HepG2 (cell line): ENCODE data around the gene PDK1. TPM values are rescaled to one million over a fixed set of nuclear protein-coding genes. Genes with fewer than 3 reads are reported as not detected.
A peak's percentile ranks its signal among the peaks of the same experiment; 100 is the strongest.

ENCODE experiments used
- ARNTL ChIP-seq: sonication (generic); formaldehyde crosslinking; IDR thresholded peaks from 2 replicates; pipeline ENCODE4 v1.4.0; 2020; ENCODE audit warnings: mild to moderate bottlenecking, missing genetic modification reagents
- BORCS8-MEF2B ChIP-seq: sonication (generic); formaldehyde crosslinking; IDR thresholded peaks from 2 replicates; pipeline ENCODE4 v1.8.0; 2022; ENCODE audit warnings: mild to moderate bottlenecking, missing genetic modification reagents
- BRCA1 ChIP-seq: sonication (generic); formaldehyde crosslinking; IDR thresholded peaks from 2 replicates; pipeline ENCODE4 v1.4.0; 2020; ENCODE audit warnings: missing genetic modification reagents
- ELF4 ChIP-seq: sonication (generic); formaldehyde crosslinking; IDR thresholded peaks from 2 replicates; pipeline ENCODE4 v1.5.0; 2020; ENCODE audit warnings: missing genetic modification reagents, mild to moderate bottlenecking, moderate library complexity, borderline replicate concordance
- FOXA1 ChIP-seq, 2 experiments: fragments of 450-650 bp in 1 of 2; sonication (generic) in 1 of 2; formaldehyde crosslinking in 1 of 2; IDR thresholded peaks; 2 replicates each; pipeline versions ENCODE4 v1.4.0 to v1.6.1; 2016 to 2020; ENCODE audit warnings: missing genetic modification reagents in 1 of 2
- FOXO1 ChIP-seq: sonication (generic); formaldehyde crosslinking; IDR thresholded peaks from 2 replicates; pipeline ENCODE4 v1.4.0; 2020; ENCODE audit warnings: missing genetic modification reagents
- NR2F6 ChIP-seq, 2 experiments: IDR thresholded peaks; 2 replicates each; pipeline ENCODE4 v1.6.1; 2016; ENCODE audit warnings: antibody characterized with exemption in 1 of 2, mild to moderate bottlenecking in 1 of 2
- PAF1 ChIP-seq: IDR thresholded peaks from 2 replicates; pipeline ENCODE4 v1.6.1; 2016; ENCODE audit warnings: missing genetic modification reagents, missing compliant biosample characterization
- SATB2 ChIP-seq: sonication (generic); formaldehyde crosslinking; IDR thresholded peaks from 2 replicates; pipeline ENCODE4 v1.5.0; 2020; ENCODE audit warnings: missing genetic modification reagents
- TAF15 ChIP-seq: fragments of 200-400 bp; formaldehyde crosslinking; IDR thresholded peaks from one replicate; pipeline ENCODE4 v1.6.1; 2018; ENCODE audit warnings: mild to moderate bottlenecking, low read depth, low read length; ENCODE audit not compliant: poor library complexity, severe bottlenecking
- TERF1 ChIP-seq: sonication (generic); formaldehyde crosslinking; IDR thresholded peaks from 2 replicates; pipeline ENCODE4 v1.8.0; 2022; ENCODE audit warnings: mild to moderate bottlenecking, missing genetic modification reagents, moderate library complexity
- THAP9 ChIP-seq: sonication (generic); formaldehyde crosslinking; IDR thresholded peaks from 2 replicates; pipeline ENCODE4; 2020; ENCODE audit warnings: missing genetic modification reagents, mild to moderate bottlenecking, borderline replicate concordance
- ZMYM3 ChIP-seq: sonication (generic); formaldehyde crosslinking; IDR thresholded peaks from 2 replicates; pipeline ENCODE4 v1.5.1; 2020; ENCODE audit warnings: mild to moderate bottlenecking, missing genetic modification reagents
- ZNF207 ChIP-seq: fragments of 450-650 bp; IDR thresholded peaks from 2 replicates; pipeline ENCODE4 v1.6.1; 2016; ENCODE audit warnings: antibody characterized with exemption, borderline replicate concordance
- ZNF224 ChIP-seq: sonication (generic); formaldehyde crosslinking; IDR thresholded peaks from 2 replicates; pipeline ENCODE4 v1.5.0; 2020; ENCODE audit warnings: mild to moderate bottlenecking, missing genetic modification reagents
- ZNF446 ChIP-seq: sonication (generic); formaldehyde crosslinking; IDR thresholded peaks from 2 replicates; pipeline ENCODE4 v1.5.0; 2020; ENCODE audit warnings: mild to moderate bottlenecking, missing genetic modification reagents
- ZNF597 ChIP-seq: sonication (generic); formaldehyde crosslinking; IDR thresholded peaks from 2 replicates; pipeline ENCODE4 v1.5.0; 2020; ENCODE audit warnings: missing genetic modification reagents
- ZNF629 ChIP-seq: sonication (generic); formaldehyde crosslinking; conservative IDR thresholded peaks from 2 replicates; pipeline ENCODE4 v1.5.0; 2020; ENCODE audit warnings: missing genetic modification reagents
- ZNF687 ChIP-seq: sonication (generic); formaldehyde crosslinking; IDR thresholded peaks from 2 replicates; pipeline ENCODE4 v1.5.1; 2020; ENCODE audit warnings: mild to moderate bottlenecking, missing genetic modification reagents, moderate library complexity
- ZNF800 ChIP-seq: sonication (generic); formaldehyde crosslinking; IDR thresholded peaks from 2 replicates; pipeline ENCODE4 v1.4.0; 2020; ENCODE audit warnings: missing genetic modification reagents
- polyA plus RNA-seq, 8 experiments: library from polyadenylated mRNA; depleted of rRNA in 3 of 8; stranded (reverse) in 7 of 8; unstranded in 1 of 8; fragments of >200 nt; fragmentation: Illumina TruSeq in 4 of 8; extraction: Trizol in 4 of 8; gene quantifications; 2 replicates each; pipeline versions ENCODE4 v1.2.1 to v1.2.3, GENCODE V29; 2011 to 2016; ENCODE audit warnings: low read depth in 4 of 8, missing spikeins in 1 of 8, mixed read lengths in 1 of 8; ENCODE audit not compliant: insufficient read depth in 1 of 8
- total RNA-seq, 5 experiments: library from RNA; depleted of rRNA; stranded (reverse); fragments of >200 nt; fragmentation: Illumina TruSeq; extraction: Trizol; gene quantifications; 2 replicates each; pipeline ENCODE4 v1.2.3, GENCODE V29; 2016; ENCODE audit warnings: low read depth in 1 of 5

The PDK1 gene
- total and polyA plus RNA-seq, 2 of the 13 experiments (the other 11 are each of a cell fraction or from before 2014, with no cell fraction given) = 11.9 to 96.9 TPM

- no peak for TF ChIP-seq BORCS8-MEF2B (CRISPR knock-in tag)
- peak; percentile 98; the same call in 1 of the 2 replicates for TF ChIP-seq ZMYM3 (CRISPR knock-in tag)
- TF ChIP-seq ZNF800 (CRISPR knock-in tag) = no peak
- TF ChIP-seq ELF4 = no peak
- TF ChIP-seq ZNF597 (CRISPR knock-in tag) = 0 out of 2 replicates have a peak, but pooled peaks have one; percentile 33
- TF ChIP-seq ZNF446 (CRISPR knock-in tag) = no peak
- no peak for TF ChIP-seq ZNF687 (CRISPR knock-in tag)
- TF ChIP-seq ZNF629 (CRISPR knock-in tag) = 0 out of 2 replicates have a peak, but pooled peaks have one; percentile 5
- TF ChIP-seq NR2F6 (IDR thresholded peaks at IDR 0.05) = no peak; the same call in 1 of the 2 replicates
- TF ChIP-seq NR2F6 (CRISPR knock-in tag; IDR thresholded peaks at IDR 0.05) = no peak
- TF ChIP-seq TAF15 = no peak
- TF ChIP-seq THAP9 = no peak
- TF ChIP-seq FOXA1 (IDR thresholded peaks at IDR 0.05) = no peak
- no peak for TF ChIP-seq FOXA1 (CRISPR knock-in tag; IDR thresholded peaks at IDR 0.05)
- TF ChIP-seq FOXO1 = no peak
- TF ChIP-seq SATB2 (CRISPR knock-in tag) = 0 out of 2 replicates have a peak, but pooled peaks have one; percentile 56
- no peak for TF ChIP-seq PAF1
- no peak for TF ChIP-seq ZNF207
- no peak for TF ChIP-seq TERF1 (CRISPR knock-in tag)
- no peak for TF ChIP-seq ARNTL
- TF ChIP-seq BRCA1 (CRISPR knock-in tag) = peak; percentile 67; the same call in 1 of the 2 replicates
- TF ChIP-seq ZNF224 = no peak; the same call in 1 of the 2 replicates
Observed at GRCh38 chr2:172555272-172555521, 693 bp upstream of the PDK1 start (continued).
